H9 (cell line): ENCODE data around the gene C1orf198. TPM values are rescaled to one million over a fixed set of nuclear protein-coding genes. Genes with fewer than 3 reads are reported as not detected.
"Not testable (repeated sequence)": the region's sequence is repeated elsewhere in the genome, so short reads cannot be mapped to it uniquely, and the experiment has no call there.

Experiments used
- DNase-seq: peaks from one replicate; pipeline ENCODE4 v3.0.0-alpha.2; 2017
- H2AFZ ChIP-seq: one replicate; pipeline ENCODE4 v1.6.1; 2013; ENCODE audit warnings: mild to moderate bottlenecking, low read length, control low read depth, moderate library complexity
- H2AK5ac ChIP-seq: 2 replicates; pipeline ENCODE4 v1.6.1; 2013; ENCODE audit warnings: low read length, control low read depth, mixed read lengths; ENCODE audit not compliant: insufficient read length
- H2BK120ac ChIP-seq: one replicate; pipeline ENCODE4 v1.6.1; 2013; ENCODE audit warnings: low read depth, mild to moderate bottlenecking, low read length, control low read depth, inconsistent platforms; ENCODE audit not compliant: poor library complexity, severe bottlenecking
- H2BK12ac ChIP-seq: 2 replicates; pipeline ENCODE4 v1.6.1; 2013; ENCODE audit warnings: low read length, control low read depth, mixed read lengths, low read depth; ENCODE audit not compliant: insufficient read length
- H2BK15ac ChIP-seq: 2 replicates; pipeline ENCODE4 v1.6.1; 2013; ENCODE audit warnings: low read depth, low read length, control low read depth
- H2BK20ac ChIP-seq: one replicate; pipeline ENCODE4 v1.6.1; 2013; ENCODE audit warnings: low read depth, mild to moderate bottlenecking, low read length, control low read depth, inconsistent platforms; ENCODE audit not compliant: poor library complexity, severe bottlenecking
- H2BK5ac ChIP-seq: 2 replicates; pipeline ENCODE4 v1.6.1; 2013; ENCODE audit warnings: low read length, control low read depth, mixed read lengths; ENCODE audit not compliant: insufficient read length
- H3K14ac ChIP-seq: 2 replicates; pipeline ENCODE4 v1.6.1; 2013; ENCODE audit warnings: low read length, control low read depth; ENCODE audit not compliant: insufficient read depth
- H3K18ac ChIP-seq: 2 replicates; pipeline ENCODE4 v1.6.1; 2013; ENCODE audit warnings: low read depth, mild to moderate bottlenecking, mixed read lengths, low read length, control low read depth; ENCODE audit not compliant: insufficient read length
- H3K23ac ChIP-seq: 2 replicates; pipeline ENCODE4 v1.6.1; 2013; ENCODE audit warnings: low read length, control low read depth, mixed read lengths, low read depth; ENCODE audit not compliant: insufficient read length
- H3K23me2 ChIP-seq: 2 replicates; pipeline ENCODE4 v1.6.1; 2013; ENCODE audit warnings: low read depth, mild to moderate bottlenecking, mixed read lengths, low read length, control low read depth; ENCODE audit not compliant: insufficient read length, poor library complexity, severe bottlenecking
- H3K27ac ChIP-seq: 2 replicates; pipeline ENCODE4 v1.5.1; 2013; ENCODE audit warnings: low read length, control low read depth, mixed read lengths, low read depth; ENCODE audit not compliant: insufficient read length
- H3K27me3 ChIP-seq: 2 replicates; pipeline ENCODE4 v1.6.1; 2013; ENCODE audit warnings: low read length, control low read depth, inconsistent platforms; ENCODE audit not compliant: insufficient read depth
- H3K4ac ChIP-seq: 2 replicates; pipeline ENCODE4 v1.6.1; 2013; ENCODE audit warnings: low read depth, mild to moderate bottlenecking, control low read depth, inconsistent platforms, low read length, moderate library complexity
- H3K4me1 ChIP-seq: 2 replicates; pipeline ENCODE4 v1.6.1; 2013; ENCODE audit warnings: low read length, control low read depth, inconsistent platforms; ENCODE audit not compliant: insufficient read depth
- H3K4me2 ChIP-seq: 2 replicates; pipeline ENCODE4 v1.6.1; 2013; ENCODE audit warnings: low read length, control low read depth, mixed read lengths; ENCODE audit not compliant: insufficient read length, insufficient read depth
- H3K56ac ChIP-seq: 2 replicates; pipeline ENCODE4 v1.6.1; 2013; ENCODE audit warnings: low read depth, mild to moderate bottlenecking, mixed read lengths, low read length, control low read depth; ENCODE audit not compliant: insufficient read length
- H3K79me1 ChIP-seq: 2 replicates; pipeline ENCODE4 v1.6.1; 2013; ENCODE audit warnings: low read depth, mild to moderate bottlenecking, moderate library complexity, low read length, control low read depth, inconsistent platforms; ENCODE audit not compliant: insufficient read depth, poor library complexity, severe bottlenecking
- H3K79me2 ChIP-seq: 2 replicates; pipeline ENCODE4 v1.6.1; 2013; ENCODE audit warnings: low read length, control low read depth, inconsistent platforms; ENCODE audit not compliant: insufficient read depth
- H3K9ac ChIP-seq: 2 replicates; pipeline ENCODE4 v1.6.1; 2013; ENCODE audit warnings: low read length, control low read depth, mixed read lengths; ENCODE audit not compliant: insufficient read length; ENCODE audit errors: extremely low read depth
- H3K9me3 ChIP-seq: one replicate; pipeline ENCODE4 v1.6.1; 2013; ENCODE audit warnings: low read depth, low read length, inconsistent platforms; ENCODE audit not compliant: control insufficient read depth
- H3T11ph ChIP-seq: one replicate; pipeline ENCODE4 v1.6.1; 2013; ENCODE audit warnings: mild to moderate bottlenecking, low read length, control low read depth, inconsistent platforms
- H4K20me1 ChIP-seq: one replicate; pipeline ENCODE4 v1.6.1; 2013; ENCODE audit not compliant: control insufficient read depth, insufficient read length, insufficient read depth
- H4K5ac ChIP-seq: 2 replicates; pipeline ENCODE4 v1.6.1; 2013; ENCODE audit warnings: low read depth, mild to moderate bottlenecking, mixed read lengths, low read length, control low read depth; ENCODE audit not compliant: insufficient read length
- H4K8ac ChIP-seq: replicated peaks from 2 replicates; pipeline ENCODE4 v1.6.1; 2013; ENCODE audit warnings: low read length, control low read depth, mixed read lengths, low read depth; ENCODE audit not compliant: insufficient read length
- H4K91ac ChIP-seq: 2 replicates; pipeline ENCODE4 v1.6.1; 2013; ENCODE audit warnings: low read depth, mild to moderate bottlenecking, moderate library complexity, mixed read lengths, low read length, control low read depth; ENCODE audit not compliant: insufficient read length
- H3K27ac Mint-ChIP-seq, 3 experiments: 2 replicates in 2 of 3; 3 replicates in 1 of 3; pipeline ENCODE4 v1.8.0; 2020 to 2021; ENCODE audit warnings: mixed read lengths in 3 of 3, mild to moderate bottlenecking in 1 of 3, moderate library complexity in 1 of 3
- H3K27me3 Mint-ChIP-seq: 2 replicates; pipeline ENCODE4 v1.8.0; 2021; ENCODE audit warnings: low read depth, mild to moderate bottlenecking, moderate library complexity, mixed read lengths
- H3K36me3 Mint-ChIP-seq, 3 experiments: 2 replicates in 2 of 3; 3 replicates in 1 of 3; pipeline ENCODE4 v1.8.0; 2020 to 2021; ENCODE audit warnings: low read depth in 3 of 3, mixed read lengths in 3 of 3; ENCODE audit not compliant: insufficient read depth in 1 of 3
- H3K4me1 Mint-ChIP-seq, 2 experiments: 2 replicates each; pipeline ENCODE4 v1.8.0; 2020; ENCODE audit warnings: mixed read lengths in 2 of 2
- H3K4me3 Mint-ChIP-seq, 2 experiments: 2 replicates in 1 of 2; 3 replicates in 1 of 2; pipeline ENCODE4 v1.8.0; 2020 to 2021; ENCODE audit warnings: mild to moderate bottlenecking in 2 of 2, mixed read lengths in 2 of 2, moderate library complexity in 1 of 2
- H3K9me3 Mint-ChIP-seq, 2 experiments: 2 replicates in 1 of 2; 3 replicates in 1 of 2; pipeline ENCODE4 v1.8.0; 2020; ENCODE audit warnings: mild to moderate bottlenecking in 2 of 2, mixed read lengths in 2 of 2, moderate library complexity in 1 of 2
- WGBS: extraction: QIAGEN DNeasy Blood & Tissue Kit; methylation state at CpG from one replicate; pipeline ENCODE4 v1.1.7; 2013; ENCODE audit warnings: missing lambda C conversion rate, low lambda C conversion rate, mixed read lengths; ENCODE audit not compliant: insufficient read length; ENCODE audit errors: extremely low coverage; 5-methylcytosine and 5-hydroxymethylcytosine counted together
- total RNA-seq: library from RNA; stranded (reverse); gene quantifications from 2 replicates; pipeline ENCODE4 v1.2.1, GENCODE V29; 2021
- TF ChIP-seq, protein P1 (sequence below): fragments of 200-600 bp; sonication (generic); conservative IDR thresholded peaks from 3 replicates; pipeline ENCODE4 v1.8.0; 2021; ENCODE audit warnings: antibody characterized with exemption, mild to moderate bottlenecking

C1orf198 gene
- total RNA-seq, 1 experiment from 2014 or later: 28.9 TPM

DNA sequence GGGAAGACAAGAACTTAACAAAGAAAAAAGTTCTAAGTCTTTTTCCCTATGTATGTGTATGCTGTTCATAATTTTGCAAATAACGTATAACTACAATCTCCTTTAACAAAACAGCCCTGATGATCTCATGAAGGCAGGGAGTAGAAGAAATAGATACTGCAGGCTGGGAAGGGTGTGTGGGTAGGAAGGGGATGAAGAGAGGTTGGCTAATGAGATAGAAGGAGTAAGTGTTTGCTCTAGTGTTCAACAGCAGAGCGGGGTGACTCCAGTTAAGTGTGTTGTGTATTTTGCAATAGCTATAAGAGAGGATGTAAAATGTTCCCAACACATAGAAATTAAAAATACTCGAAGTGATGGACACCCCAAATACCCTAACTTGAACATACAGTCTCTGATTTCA is 20.1 kb downstream of the C1orf198 start:
- Histone ChIP-seq H2BK120ac (no peak overlapping the region), H2AK5ac (no peak overlapping the region), H4K5ac (no peak overlapping the region), H3K14ac (no peak overlapping the region), H3K56ac (no peak overlapping the region), H2BK20ac (no peak overlapping the region), H3K9ac (no peak overlapping the region), H3K79me1 (no peaks in the 10 kb centered on the region), H3K23me2 (no peaks in the 10 kb centered on the region), H2AFZ (no peak overlapping the region), H4K20me1 (no peaks in the 10 kb centered on the region), H3K18ac (no peak overlapping the region), H3T11ph (no peak overlapping the region), H2BK5ac (no peak overlapping the region), H3K27me3 (no peaks in the 10 kb centered on the region), H3K4me2 (no peak overlapping the region), H2BK15ac (no peak overlapping the region), H3K27ac (no peak overlapping the region), H4K91ac (no peak overlapping the region), H3K4me1 (peaks cover 3% of the 10 kb centered on the region; the same call in 1 of the 2 replicates), H3K79me2 (no peaks in the 10 kb centered on the region), H3K9me3 (no peaks in the 10 kb centered on the region), H3K23ac (no peak overlapping the region), H3K4ac (no peak overlapping the region), H4K8ac (no peak overlapping the region), H2BK12ac (no peak overlapping the region)
- no peak for DNase-seq
- H3K4me3 Mint-ChIP-seq: no peak overlapping the region
- peaks cover 0 to 3% of the 10 kb centered on the region in 2 experiments; a peak in 1 of 5 replicates for H3K9me3 Mint-ChIP-seq
- TF ChIP-seq, protein P1, sequence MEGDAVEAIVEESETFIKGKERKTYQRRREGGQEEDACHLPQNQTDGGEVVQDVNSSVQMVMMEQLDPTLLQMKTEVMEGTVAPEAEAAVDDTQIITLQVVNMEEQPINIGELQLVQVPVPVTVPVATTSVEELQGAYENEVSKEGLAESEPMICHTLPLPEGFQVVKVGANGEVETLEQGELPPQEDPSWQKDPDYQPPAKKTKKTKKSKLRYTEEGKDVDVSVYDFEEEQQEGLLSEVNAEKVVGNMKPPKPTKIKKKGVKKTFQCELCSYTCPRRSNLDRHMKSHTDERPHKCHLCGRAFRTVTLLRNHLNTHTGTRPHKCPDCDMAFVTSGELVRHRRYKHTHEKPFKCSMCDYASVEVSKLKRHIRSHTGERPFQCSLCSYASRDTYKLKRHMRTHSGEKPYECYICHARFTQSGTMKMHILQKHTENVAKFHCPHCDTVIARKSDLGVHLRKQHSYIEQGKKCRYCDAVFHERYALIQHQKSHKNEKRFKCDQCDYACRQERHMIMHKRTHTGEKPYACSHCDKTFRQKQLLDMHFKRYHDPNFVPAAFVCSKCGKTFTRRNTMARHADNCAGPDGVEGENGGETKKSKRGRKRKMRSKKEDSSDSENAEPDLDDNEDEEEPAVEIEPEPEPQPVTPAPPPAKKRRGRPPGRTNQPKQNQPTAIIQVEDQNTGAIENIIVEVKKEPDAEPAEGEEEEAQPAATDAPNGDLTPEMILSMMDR: no peak
- WGBS: no CpG with 5 or more reads among the region's 3 CpGs
- H3K36me3 Mint-ChIP-seq: peaks cover 17 to 29% (median 28%) of the 10 kb centered on the region in 3 experiments
- no peak overlapping the region; a peak in 1 of 7 replicates for H3K27ac Mint-ChIP-seq
- no peaks in the 10 kb centered on the region for H3K27me3 Mint-ChIP-seq
- H3K4me1 Mint-ChIP-seq: peaks cover 18 to 27% of the 10 kb centered on the region in 2 experiments

DNA sequence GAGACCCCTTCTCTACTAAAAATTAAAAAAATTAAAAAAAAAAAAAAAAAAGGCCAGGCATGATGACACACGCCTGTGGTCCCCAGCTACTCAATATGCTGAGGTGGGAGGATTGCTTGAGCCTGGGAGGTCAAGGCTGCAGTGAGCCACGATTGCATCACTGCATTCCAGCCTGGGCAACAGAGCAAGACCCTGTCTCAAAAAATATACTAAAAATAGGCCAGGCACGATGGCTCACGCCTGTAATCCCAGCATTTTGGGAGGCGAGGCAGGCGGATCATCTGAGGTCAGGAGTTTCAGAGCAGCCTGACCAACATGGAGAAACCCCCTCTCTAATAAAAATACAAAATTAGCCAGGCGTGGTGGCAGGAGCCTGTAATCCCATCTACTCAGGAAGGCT is 23.1 kb downstream of the C1orf198 start:
- H3K9me3 Mint-ChIP-seq, H3K9me3 ChIP-seq, H3K27me3 Mint-ChIP-seq, H3K23me2 ChIP-seq, H3K23ac ChIP-seq, H4K5ac ChIP-seq, H3K14ac ChIP-seq, H4K20me1 ChIP-seq, H3K27ac Mint-ChIP-seq, H3K27me3 ChIP-seq, H3K27ac ChIP-seq, H3K4ac ChIP-seq, H2BK15ac ChIP-seq, H3K56ac ChIP-seq, H2AK5ac ChIP-seq, H3K9ac ChIP-seq, H2AFZ ChIP-seq, H2BK5ac ChIP-seq, H3T11ph ChIP-seq, H3K4me1 ChIP-seq, H3K79me1 ChIP-seq, H4K91ac ChIP-seq, DNase-seq, H3K18ac ChIP-seq, H3K4me2 ChIP-seq, H4K8ac ChIP-seq, H2BK12ac ChIP-seq, H3K4me1 Mint-ChIP-seq, H3K79me2 ChIP-seq, H2BK120ac ChIP-seq, H3K4me3 Mint-ChIP-seq, H2BK20ac ChIP-seq: not testable (repeated sequence)
- WGBS: no CpG with 5 or more reads among the region's 7 CpGs
- peaks cover 16 to 31% (median 31%) of the 10 kb centered on the region in 3 experiments; a peak in 6 of 7 replicates for H3K36me3 Mint-ChIP-seq
